K562 (cell line): ENCODE results near the gene TRPM4. TPM values are rescaled to one million over a fixed set of nuclear protein-coding genes. Genes with fewer than 3 reads are reported as not detected.

Experiments
- CHD7 ChIP-seq: fragments of 200-600 bp; sonication (generic); IDR thresholded peaks from one replicate; pipeline ENCODE4 v1.6.1; 2012; ENCODE audit warnings: mild to moderate bottlenecking, low read depth, low read length, inconsistent platforms
- ETS1 ChIP-seq: conservative IDR thresholded peaks from 2 replicates; pipeline ENCODE4 v1.6.1; 2011; ENCODE audit warnings: low read depth, mild to moderate bottlenecking, low read length; ENCODE audit not compliant: control insufficient read depth
- MAZ ChIP-seq, 2 experiments: fragments of 450-650 bp in 1 of 2; sonication (generic) in 1 of 2; formaldehyde crosslinking; IDR thresholded peaks in 1 of 2; conservative IDR thresholded peaks in 1 of 2; 2 replicates each; pipeline versions ENCODE4 v1.4.0 to v1.5.0; 2020; ENCODE audit warnings: mild to moderate bottlenecking in 1 of 2, missing genetic modification reagents in 1 of 2
- MTA3 ChIP-seq: fragments of 450-650 bp; formaldehyde crosslinking; IDR thresholded peaks from 2 replicates; pipeline ENCODE4 v1.6.1; 2017; ENCODE audit warnings: mild to moderate bottlenecking, borderline replicate concordance
- POLR2H ChIP-seq: IDR thresholded peaks from 2 replicates; pipeline ENCODE4 v1.6.1; 2016; ENCODE audit warnings: missing genetic modification characterization, low read depth, mild to moderate bottlenecking, control low read depth, missing compliant biosample characterization, moderate library complexity
- TCF7L2 ChIP-seq: fragments of 150-350 bp; IDR thresholded peaks from 2 replicates; pipeline ENCODE4 v1.6.1; 2016; ENCODE audit warnings: low read depth, mild to moderate bottlenecking, low read length, moderate library complexity
- TEAD1 ChIP-seq, 2 experiments: fragments of 450-650 bp in 1 of 2; sonication (generic) in 1 of 2; formaldehyde crosslinking; IDR thresholded peaks; 2 replicates each; pipeline versions ENCODE4 v1.4.0 to v1.8.0; 2020 to 2022; ENCODE audit warnings: mild to moderate bottlenecking in 2 of 2, missing genetic modification reagents in 1 of 2
- ZMIZ1 ChIP-seq, 2 experiments: fragments of 150-350 bp in 1 of 2; IDR thresholded peaks; 2 replicates each; pipeline ENCODE4 v1.6.1; 2012 to 2016; ENCODE audit warnings: low read depth in 2 of 2, low read length in 2 of 2, mild to moderate bottlenecking in 1 of 2, moderate library complexity in 1 of 2
- polyA plus RNA-seq, 8 experiments: library from polyadenylated mRNA; depleted of rRNA in 4 of 8; stranded (reverse) in 5 of 8; unstranded in 3 of 8; fragments of >200 nt; fragmentation: Nextera tagmentation in 2 of 8; fragmentation: Illumina TruSeq in 1 of 8; extraction: Ambion mirVana in 2 of 8; extraction: Trizol in 1 of 8; gene quantifications; 2 replicates each; pipeline versions ENCODE4 v1.2.1 to v1.2.3, GENCODE V29; 2011 to 2014; ENCODE audit warnings: inconsistent platforms in 1 of 8, missing spikeins in 1 of 8
- total RNA-seq, 7 experiments: library from RNA; depleted of rRNA in 6 of 7; stranded (reverse); fragments of >200 nt in 6 of 7; fragmentation: Illumina TruSeq in 2 of 7; extraction: Trizol in 2 of 7; gene quantifications; 2 replicates each; pipeline versions ENCODE4 v1.2.1 to v1.2.3, GENCODE V29; 2011 to 2021; ENCODE audit warnings: low replicate concordance in 1 of 7

The TRPM4 gene
- total and polyA plus RNA-seq, 9 of the 15 experiments (the other 6 are each of a cell fraction or from before 2014, with no cell fraction given), result 6.5 to 45.4 (median 15.2) TPM

GRCh38 chr19:49119411-49120324 is 37.9 kb upstream of the TRPM4 start, which contains the start of gene PPFIA3 (continued):
- no peak for TF ChIP-seq ZMIZ1 (IDR thresholded peaks at IDR 0.05; ENCODE audit: low read depth in 2 of 2, low read length in 2 of 2)
- 0 out of 2 replicates have a peak, but pooled peaks have one; percentile 40 for TF ChIP-seq MTA3
- TF ChIP-seq TEAD1 (CRISPR knock-in tag; IDR thresholded peaks at IDR 0.05), result peak in 1 of 2 experiments; percentile 69; a peak in 1 of 4 replicates
- TF ChIP-seq CHD7, result no peak
- no peak for TF ChIP-seq POLR2H (tag)
- 0 out of 2 replicates have a peak, but pooled peaks have one; percentile 46 for TF ChIP-seq ETS1
- TF ChIP-seq TCF7L2, result no peak
- peak; percentile 55 to 92 for TF ChIP-seq MAZ (CRISPR knock-in tag; conservative IDR thresholded peaks at IDR 0.05 in 1 of 2, IDR thresholded peaks at IDR 0.05 in 1 of 2)
